Measurements from ENCODE around the gene PPP1R2B. TPM values are rescaled to one million over a fixed set of nuclear protein-coding genes. Genes with fewer than 3 reads are reported as not detected.
A peak's percentile ranks its signal among the peaks of the same experiment; 100 is the strongest.

The PPP1R2B gene
- total RNA-seq, 2 experiments from 2014 or later, result not detected

DNA sequence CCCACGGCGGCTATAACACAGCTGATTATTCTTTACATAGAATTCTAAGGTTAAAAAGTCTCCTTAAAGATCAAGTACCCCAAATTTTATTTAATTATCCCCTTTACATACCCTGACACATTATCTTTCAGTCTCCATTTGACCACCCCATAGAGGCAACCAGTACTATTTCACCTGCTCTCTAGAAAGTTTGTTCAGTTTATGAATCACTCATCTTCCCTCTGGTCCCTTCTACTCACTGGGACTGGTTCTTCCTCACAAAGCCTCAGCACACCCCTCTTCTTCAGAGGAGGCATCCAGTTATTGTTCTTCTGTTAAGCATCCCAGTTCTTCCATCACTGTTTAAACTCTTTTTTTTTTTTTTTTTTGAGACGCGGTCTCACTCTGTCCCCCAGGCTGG, 42.8 kb downstream of the PPP1R2B start:
- no peak for DNase-seq
- Mint-ChIP-seq H3K27me3 (no peaks in the 10 kb centered on the region), H3K9me3 (peaks cover 5% of the 10 kb centered on the region), H3K4me3 (peak overlapping the region; percentile 36), H3K36me3 (peaks cover 13% of the 10 kb centered on the region), H3K27ac (peak overlapping the region; percentile 87), H3K4me1 (peaks cover 31% of the 10 kb centered on the region)
- POLR2A ChIA-PET, result interaction anchor here (1.0 to 2.3 kb wide), 6 partner anchors 21 to 249 kb away, joined by 3 to 10 read pairs (median 4); no protein-coding TSS in a partner anchor
- no peak for ATAC-seq (ENCODE audit: low read depth)

DNA sequence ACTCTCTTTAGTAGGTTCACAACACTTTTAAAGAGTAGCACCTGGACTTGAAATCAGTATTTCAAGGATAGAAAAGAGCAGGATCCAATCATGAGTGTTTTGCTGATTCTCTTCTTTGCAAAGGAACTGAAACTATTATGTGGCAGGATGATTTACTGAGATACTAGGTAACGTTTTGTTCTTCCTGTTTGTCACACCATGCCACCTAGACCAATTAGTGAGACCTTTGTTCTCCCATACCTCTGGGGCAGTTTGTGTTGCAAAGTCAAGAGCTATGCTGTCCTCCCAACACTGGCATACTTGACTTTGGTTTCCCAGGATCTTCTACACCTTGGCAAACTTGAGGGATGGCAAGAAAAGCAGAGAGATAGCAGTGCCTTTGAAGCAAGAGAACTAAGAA, 43.4 kb downstream of the PPP1R2B start:
- Mint-ChIP-seq H3K4me3 (peak overlapping the region; percentile 36), H3K9me3 (peaks cover 5% of the 10 kb centered on the region), H3K4me1 (peaks cover 31% of the 10 kb centered on the region), H3K27me3 (no peaks in the 10 kb centered on the region), H3K36me3 (peaks cover 17% of the 10 kb centered on the region), H3K27ac (peak overlapping the region; percentile 87)
- ATAC-seq (ENCODE audit: low read depth) (peak; percentile 61), DNase-seq (no peak)
- POLR2A ChIA-PET, result interaction anchor here (1.1 to 2.3 kb wide), 4 partner anchors 20 to 374 kb away, joined by 3 to 10 read pairs (median 3); no protein-coding TSS in a partner anchor

DNA sequence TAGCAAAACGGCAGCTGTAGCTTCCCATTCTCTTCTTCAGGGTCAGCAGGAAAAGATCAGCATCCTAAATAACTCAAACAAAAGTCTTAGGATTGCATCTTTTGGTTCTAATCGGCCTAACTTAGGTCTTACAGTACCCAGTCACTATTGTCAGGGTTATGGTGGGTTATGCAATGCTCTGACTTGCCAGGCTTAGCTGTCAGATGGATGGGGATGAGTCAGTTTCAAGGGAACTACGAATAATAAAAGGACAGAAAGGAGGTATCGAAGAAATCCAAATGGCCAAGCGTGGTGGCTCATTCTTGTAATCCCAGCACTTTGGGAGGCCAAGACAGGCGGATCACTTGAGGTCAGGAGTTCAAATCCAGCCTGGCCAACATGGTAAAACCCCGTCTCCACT, 46.5 kb downstream of the PPP1R2B start:
- no peaks in the 10 kb centered on the region for H3K27me3 Mint-ChIP-seq
- H3K9me3 Mint-ChIP-seq, result peaks cover 7% of the 10 kb centered on the region
- no peak overlapping the region for H3K27ac Mint-ChIP-seq
- H3K36me3 Mint-ChIP-seq, result peaks cover 27% of the 10 kb centered on the region
- no peak overlapping the region for H3K4me3 Mint-ChIP-seq
- ATAC-seq (ENCODE audit: low read depth), result no peak
- peaks cover 25% of the 10 kb centered on the region for H3K4me1 Mint-ChIP-seq
- POLR2A ChIA-PET, result no interaction called here
- DNase-seq, result no peak

Other genes with a start within 250 kb of the PPP1R2B start
- 1 to 10 TPM; 3.7 to 4.9 TPM for gene TIMD4, start 112.9 kb downstream of the PPP1R2B start, total RNA-seq
- gene HAVCR1, start 208.8 kb downstream of the PPP1R2B start, total RNA-seq, result 1 to 10 TPM; 3.4 to 4.1 TPM